GM19455 (cell line): Measurements from ENCODE around the gene TAAR5.
A peak's percentile ranks its signal among the peaks of the same experiment; 100 is the strongest.
"Not testable (repeated sequence)": the region's sequence is repeated elsewhere in the genome, so short reads cannot be mapped to it uniquely, and the experiment has no call there.

Experiments
- ATAC-seq: cut with Tn5 transposase; IDR thresholded peaks from one replicate; pipeline ENCODE4 v1.9.1; 2021; ENCODE audit not compliant: unreplicated experiment

Gene TAAR5, protein sequence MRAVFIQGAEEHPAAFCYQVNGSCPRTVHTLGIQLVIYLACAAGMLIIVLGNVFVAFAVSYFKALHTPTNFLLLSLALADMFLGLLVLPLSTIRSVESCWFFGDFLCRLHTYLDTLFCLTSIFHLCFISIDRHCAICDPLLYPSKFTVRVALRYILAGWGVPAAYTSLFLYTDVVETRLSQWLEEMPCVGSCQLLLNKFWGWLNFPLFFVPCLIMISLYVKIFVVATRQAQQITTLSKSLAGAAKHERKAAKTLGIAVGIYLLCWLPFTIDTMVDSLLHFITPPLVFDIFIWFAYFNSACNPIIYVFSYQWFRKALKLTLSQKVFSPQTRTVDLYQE

DNA sequence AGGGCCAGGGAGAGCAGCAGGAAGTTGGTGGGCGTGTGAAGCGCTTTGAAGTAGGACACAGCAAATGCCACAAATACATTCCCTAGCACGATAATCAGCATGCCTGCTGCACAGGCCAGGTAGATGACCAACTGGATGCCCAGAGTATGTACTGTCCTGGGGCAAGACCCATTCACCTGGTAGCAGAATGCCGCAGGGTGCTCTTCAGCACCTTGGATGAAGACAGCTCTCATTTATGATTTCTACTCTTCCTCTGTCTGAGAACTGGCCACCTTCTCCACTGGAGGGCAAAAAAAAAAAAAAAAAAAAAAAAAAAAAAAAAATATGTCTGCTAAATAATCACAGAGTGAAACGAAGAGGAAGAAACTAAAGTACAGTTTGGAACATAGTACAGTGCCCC lies at the start of gene TAAR5:
Gene TAAR5, minus strand, starts transcription at position 288 of the 400 bp plus-strand sequence. Its CDS starts 55 bp downstream, at position 233.
- ATAC-seq, result no peak

DNA sequence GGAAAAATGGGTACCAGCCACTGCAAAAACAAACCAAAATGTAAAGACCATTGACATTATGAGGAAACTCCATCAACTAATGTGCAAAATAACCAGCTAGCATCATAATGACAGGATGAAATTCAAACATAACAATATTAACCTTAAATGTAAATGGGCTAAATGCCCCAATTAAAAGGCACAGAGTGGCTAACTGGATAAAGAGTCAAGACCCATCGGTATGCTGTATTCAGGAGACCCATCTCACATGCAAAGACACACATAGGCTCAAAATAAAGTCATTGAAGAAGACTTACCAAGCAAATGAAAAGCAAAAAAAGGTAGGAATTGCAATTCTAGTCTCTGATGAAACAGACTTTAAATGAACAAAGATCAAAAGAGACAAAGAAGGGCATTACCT lies 47.6 kb upstream of the TAAR5 start:
- ATAC-seq, result not testable (repeated sequence)

DNA sequence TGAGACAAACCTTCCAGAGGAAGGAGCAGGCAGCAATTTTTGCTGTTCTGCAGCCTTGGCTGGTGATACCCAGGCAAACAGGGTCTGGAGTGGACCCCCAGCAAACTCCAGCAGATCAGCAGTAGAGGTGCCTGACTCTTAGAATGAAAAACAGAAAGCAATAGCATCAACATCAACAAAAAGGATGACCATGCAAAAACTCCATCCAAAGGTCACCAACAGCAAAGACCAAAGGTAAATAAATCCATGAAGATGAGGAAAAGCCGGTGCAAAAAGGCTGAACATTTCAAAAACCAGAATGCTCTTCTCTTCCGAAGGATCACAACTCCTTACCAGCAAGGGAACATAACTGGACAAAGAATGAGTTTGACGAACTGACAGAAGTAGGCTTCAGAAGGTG lies 46.4 kb upstream of the TAAR5 start:
- not testable (repeated sequence) for ATAC-seq

DNA sequence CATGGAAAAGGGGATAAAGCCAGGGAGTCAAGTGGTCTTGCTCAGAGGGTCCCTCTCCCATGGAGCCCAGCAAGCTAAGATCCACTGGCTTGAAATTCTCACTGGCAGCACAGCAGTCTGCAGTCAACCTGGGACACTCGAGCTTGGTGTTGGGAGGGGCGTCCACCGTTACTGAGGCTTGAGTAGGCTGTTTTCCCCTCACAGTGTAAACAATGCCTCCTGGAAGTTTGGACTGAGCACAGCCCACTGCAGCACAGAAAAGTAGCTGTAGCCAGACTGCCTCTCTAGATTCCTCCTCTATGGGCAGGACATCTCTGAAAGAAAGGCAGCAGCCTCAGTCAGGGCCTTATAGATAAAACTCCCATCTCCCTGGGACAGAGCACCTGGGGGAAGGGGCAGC lies 45.7 kb upstream of the TAAR5 start:
- not testable (repeated sequence) for ATAC-seq

DNA sequence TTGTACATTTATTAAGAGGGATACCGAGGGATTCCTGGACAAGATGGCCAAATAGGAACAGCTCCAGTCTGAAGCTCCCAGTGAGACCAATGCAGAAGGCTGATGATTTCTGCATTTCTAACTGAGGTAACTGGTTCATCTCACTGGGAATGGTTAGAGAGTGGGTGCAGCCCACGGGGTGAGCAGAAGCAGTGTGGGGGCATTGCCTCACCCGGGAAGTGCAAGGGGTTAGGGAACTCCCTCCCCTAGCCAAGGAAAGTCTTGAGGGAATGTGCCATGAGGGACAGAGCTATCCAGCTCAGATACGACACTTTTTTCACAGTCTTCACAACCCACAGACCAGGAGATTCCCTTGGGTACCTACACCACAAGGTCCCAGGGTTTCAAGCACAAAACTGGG lies 45.3 kb upstream of the TAAR5 start:
- no peak for ATAC-seq

DNA sequence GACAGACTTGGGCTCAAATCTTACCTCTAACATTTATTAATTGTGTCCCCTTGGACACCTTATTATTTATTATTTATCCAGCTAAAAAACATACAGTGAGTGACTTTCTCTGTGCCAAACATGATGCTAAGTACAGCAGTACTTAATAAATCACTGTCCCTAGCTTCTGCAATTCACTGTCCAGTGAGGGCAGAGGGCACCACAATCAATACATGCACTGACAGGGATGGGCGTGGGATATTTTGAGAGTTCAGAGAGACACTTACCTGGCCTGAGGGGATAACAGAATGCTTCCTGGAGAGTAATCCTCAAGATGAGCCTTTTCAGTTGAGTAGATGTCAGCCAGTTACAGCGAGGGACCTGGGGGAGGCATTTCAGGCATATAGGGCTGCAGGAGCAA lies 43.8 kb upstream of the TAAR5 start:
- no peak for ATAC-seq

DNA sequence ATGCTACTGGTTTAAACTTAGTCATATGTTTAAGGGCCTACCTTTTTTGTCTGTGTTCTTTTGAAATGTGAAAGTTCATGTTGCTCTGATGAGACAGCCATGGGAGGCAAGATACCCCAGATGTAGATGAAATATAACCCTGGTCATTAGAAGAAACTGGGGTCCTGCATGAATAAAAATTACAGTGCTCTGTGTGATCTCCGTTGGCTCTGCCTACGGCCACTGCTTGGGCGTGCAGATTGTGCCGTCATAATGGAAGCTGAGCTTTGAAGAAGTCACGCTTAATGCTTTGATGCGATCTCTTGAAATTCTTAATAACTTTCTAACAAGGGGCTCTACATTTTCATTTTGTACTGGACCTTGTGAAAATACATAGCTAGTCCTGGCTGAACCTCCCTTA lies 34.6 kb upstream of the TAAR5 start, which contains the start of gene TAAR2:
Gene TAAR2, minus strand, starts transcription at position 101 of the 400 bp plus-strand sequence. Its CDS starts 0 bp downstream, at position 101.
- ATAC-seq, result no peak

DNA sequence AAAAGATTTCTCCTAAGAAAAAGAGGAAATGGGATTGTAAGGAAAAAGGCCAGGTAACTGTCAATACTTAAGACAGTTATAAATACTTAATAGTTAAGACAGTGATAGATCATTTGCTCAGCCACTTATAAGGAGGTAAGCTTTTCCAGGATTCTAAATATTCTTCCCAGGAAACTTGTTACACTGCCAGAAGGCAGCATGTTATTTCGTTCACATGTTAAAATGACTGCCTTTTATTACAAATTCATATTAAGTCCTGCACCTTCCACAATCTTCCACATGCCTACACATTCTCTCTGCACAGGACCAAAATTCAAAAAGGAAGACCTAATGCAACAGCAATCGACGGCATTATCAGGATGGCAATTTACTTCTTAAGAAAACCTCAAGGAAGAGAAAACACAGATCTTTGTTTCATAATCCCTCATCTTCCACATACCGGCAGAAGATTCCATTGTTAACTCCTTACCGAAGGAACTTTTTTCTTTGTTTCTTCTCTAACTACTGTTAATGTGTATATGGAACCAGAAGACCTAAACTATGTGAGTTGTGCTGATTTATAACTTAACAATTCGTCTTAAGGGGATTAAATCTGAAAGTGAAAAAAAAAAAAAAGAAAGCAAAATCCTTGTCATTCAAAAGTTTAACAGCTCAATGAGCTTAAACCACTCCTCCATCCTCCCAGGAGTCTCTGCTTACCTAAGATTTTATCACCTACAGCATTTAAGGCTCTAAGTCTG lies 33.7 kb upstream of the TAAR5 start:
- no peak for ATAC-seq

DNA sequence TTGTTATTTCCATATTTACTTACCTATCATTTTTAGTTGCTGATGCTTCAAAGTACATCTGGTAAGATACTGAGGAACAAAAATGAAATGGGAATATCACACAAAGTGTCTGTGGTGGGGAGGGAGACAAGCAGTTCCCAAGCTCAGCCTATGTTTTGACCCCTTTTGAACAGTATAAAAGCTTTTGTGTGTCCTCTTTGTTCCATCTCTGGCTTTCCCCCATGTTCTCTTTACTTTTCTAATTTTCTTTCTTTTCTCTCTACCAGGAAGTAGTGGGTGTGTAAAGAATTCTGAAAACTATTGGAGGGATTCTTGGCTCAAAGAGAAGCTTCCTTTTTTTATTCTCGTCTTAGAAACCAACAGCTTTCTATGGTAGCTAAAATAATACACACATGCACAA lies 27.1 kb upstream of the TAAR5 start:
- no peak for ATAC-seq

DNA sequence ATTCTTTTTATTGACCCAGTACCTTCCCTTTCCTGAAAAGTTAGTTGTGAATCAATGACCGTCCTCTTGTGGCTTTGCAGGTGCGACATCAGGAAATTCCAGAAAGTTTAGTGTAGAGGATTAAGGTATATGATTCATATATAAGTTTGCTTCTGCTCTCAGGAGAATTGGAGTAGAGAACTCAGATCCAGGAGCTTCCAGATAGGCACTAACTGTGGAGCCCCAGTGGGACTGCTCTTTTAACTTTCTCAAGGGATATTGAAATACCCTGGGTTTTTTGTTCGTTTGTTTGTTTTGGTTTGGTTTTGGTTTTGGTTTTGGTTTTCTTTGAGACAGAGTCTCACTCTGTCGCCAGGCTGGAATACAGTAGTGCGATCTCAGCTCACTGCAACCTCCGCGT lies 25.0 kb upstream of the TAAR5 start:
- ATAC-seq, result peak; percentile 53

DNA sequence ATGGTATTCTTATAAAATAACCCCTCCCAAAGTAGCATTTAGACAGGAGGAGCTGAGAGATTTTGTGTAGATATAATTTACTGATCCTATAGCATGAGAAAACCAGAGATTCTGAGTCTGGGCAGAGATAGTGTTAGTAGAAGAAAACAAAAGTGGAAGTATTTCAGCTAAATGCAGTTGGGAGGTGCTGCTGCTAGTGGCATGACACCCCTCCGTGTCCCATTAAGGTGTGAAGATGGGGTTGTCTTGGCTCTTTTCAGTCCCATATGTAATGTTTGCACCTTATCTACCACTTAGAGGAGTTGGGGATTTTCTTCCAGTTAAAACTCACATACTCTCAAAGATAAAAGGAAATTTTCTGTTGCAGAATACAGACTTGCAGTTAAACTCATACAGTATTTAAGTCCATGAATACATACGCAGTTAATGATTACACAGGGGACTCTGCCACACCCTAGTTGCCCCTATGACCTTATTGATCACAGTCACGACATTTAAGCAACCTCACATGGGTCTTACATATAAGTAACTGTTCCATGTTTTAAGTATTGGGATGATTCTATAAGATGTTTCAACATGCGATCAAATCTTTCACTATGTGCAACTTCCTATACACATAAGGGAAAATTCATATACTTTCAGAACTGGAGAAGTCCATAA lies 23.0 kb upstream of the TAAR5 start:
- ATAC-seq, result no peak

DNA sequence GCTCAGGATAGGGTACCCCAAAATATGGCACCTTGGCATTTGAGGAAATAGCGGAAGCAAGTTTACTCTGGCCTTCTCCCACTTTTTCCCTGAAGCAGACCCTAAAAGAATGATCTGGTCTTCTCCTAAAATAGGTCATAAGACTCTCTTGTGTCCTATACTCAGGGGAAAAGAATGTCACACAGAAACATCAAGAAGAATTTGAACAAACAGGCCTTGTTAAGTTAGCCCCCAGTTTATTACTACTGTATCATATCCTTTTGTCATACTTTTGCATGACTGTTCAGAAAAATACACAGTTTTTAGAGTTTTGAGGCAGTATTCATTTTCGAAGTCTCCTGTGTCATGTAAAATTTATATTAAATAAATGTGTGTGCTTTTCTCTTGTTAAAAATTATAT lies 22.1 kb upstream of the TAAR5 start:
- no peak for ATAC-seq

DNA sequence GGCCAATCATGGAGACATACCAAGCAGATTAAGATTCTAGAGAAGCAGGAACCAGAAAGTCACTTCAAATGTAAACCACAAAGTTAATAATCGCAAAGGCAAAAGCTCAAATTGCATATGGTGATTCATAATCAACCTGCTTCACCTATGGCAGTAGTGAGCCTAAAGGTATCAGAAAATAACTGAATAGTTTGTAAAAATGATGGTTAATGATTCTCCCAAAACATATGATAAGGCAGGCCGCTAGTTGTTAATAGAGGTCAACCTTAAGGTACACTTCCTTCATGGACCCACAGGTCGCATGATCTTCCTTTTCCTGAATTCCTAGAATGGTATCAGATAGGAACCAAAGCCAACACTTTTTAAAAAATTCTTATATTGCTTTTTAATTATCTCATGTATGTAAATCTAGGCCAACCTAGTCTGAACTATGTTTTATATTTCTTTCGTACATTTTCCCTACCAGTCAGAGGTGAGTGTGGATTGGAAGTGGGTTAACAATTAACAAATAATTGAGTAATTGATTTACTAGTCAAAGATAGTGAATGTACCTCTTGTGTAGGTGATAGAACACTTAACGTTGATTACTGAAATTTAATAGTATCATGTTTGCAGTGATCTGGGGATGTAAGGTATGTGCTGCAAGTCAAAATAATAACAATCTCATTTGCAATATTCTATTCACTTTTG lies 18.1 kb upstream of the TAAR5 start:
- no peak for ATAC-seq

DNA sequence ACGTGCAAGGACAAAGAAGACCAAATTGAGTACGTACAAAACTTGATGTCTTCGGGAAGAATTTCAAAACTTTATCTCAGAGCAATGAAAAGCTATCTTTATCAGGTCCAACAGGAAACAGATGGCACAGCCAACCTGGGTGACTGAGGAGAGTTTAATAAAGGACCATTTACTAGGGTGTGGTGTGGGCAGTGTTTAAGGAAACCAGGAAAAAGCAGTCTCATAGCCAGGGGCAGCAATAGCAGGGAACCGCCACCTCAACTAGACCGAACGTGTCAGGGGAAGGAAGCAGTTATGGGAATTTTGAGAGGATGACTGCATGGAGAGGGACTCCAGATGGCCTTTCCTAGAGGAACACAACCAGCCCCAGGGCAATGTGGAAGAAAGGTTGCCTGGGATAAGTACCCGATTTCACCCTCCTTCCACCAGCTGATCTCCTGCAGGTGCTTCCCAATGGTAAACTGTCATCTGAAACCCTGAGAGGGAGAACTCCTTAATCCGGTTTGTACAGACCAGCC lies 15.2 kb upstream of the TAAR5 start:
- ATAC-seq, result no peak

DNA sequence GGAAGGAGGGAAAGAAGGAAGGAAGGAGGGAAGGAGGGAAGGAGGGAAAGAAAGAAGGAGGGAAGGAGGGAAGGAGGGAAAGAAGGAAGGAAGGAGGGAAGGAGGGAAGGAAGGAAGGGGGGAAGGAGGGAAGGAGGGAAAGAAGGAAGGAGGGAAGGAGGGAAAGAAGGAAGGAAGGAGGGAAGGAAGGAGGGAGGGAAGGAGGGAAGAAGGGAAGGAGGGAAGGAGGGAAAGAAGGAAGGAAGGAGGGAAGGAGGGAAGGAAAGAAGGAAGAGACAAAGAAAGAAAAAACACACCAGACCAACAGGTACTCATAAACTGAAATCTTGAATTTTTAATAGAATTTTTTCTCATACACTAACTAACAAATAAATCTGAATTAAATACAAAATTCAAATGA lies 11.4 kb upstream of the TAAR5 start:
- not testable (repeated sequence) for ATAC-seq

DNA sequence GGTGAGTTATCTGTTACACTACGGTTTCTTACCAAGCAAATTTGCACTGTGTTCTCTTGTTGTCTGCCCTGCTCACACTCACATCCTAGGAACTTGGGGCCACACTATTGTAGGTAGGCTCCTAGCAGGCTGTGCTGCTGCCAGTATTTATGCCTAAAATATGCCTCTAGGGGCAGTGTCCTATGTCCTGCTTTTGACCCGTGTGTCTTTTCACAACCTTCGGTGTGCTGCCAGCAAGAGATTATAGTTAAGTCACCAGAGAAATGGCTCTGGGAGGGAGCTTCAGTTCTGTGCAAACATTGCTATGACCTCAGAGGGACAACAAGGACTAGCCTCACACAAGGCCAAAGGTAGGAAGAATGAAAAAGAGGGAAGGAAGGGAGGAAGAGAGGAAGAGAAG lies 8.9 kb upstream of the TAAR5 start:
- no peak for ATAC-seq

DNA sequence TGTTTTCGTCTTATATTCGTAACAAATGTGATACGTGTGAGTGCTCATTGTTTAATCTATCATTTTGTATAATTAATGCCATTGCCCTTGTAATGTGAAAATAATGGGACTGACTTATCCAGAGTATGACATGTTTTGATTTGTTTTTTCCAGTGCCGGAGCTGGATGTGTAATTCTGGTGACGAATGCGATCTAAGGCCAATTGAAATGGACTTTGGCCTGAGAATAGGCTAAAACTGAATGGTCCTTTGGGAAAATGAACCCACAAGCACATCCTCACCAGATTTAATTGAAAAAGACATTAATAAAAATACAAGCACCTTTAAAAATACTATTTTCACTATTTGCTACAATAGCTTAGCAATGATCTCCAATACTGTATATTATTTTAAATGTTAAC lies 6.7 kb upstream of the TAAR5 start:
- ATAC-seq, result no peak

DNA sequence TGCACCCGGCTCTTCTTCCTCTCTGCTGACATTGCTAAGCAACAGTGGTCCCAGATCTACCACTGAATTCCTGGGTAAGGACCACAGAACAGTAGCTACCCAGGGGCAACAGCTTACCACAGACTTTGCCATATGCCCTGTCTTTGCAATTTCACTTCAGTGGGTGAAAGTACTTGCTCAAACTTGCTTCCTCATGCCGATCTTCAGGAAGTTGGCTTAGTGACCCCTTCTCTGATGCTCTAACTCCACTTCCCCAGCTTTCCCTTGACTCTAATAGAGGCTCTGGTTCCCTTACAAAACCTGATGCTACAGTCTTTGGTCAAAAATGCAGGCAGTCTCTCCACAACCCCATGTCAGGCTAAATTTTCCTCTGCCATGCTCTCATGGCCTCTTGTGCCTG lies 3.3 kb upstream of the TAAR5 start:
- no peak for ATAC-seq

DNA sequence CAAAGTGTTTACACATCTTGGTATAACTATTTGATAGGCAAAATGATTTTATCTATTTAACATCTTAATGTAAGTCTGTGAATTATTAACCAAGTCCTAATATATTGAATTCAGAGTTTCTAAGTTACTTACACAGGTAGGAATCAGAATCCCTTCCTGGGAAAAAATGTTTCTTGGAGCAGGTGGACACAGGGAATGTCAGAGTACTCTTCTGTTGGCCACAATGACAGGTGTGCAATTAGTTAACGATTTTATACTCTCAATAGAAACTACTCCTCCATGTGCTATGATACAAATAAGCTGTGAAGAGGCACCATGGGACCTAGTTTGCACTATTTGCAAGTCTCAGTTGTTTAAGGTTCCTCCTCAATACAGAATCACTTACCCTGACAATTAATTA lies 821 bp upstream of the TAAR5 start:
- ATAC-seq, result no peak

DNA sequence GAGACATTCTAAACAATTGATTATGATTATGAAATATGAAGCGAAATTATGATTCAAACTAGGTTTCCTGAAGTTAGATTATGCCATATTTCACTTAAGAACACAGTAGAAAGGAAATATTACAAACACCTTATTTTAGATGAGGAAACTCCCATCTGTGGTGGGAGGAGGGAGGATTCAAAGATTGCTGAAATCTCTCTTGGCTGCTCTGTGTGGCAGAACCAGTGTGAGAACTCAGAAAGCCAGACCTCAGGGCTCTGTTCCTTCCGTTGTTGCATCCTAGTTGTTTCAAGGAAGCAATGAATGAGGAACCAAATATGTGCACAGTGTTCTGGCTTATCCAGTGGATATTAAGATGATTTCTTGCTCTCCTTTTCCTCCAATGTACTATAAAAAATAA lies 2.1 kb downstream of the TAAR5 start:
- ATAC-seq, result no peak

DNA sequence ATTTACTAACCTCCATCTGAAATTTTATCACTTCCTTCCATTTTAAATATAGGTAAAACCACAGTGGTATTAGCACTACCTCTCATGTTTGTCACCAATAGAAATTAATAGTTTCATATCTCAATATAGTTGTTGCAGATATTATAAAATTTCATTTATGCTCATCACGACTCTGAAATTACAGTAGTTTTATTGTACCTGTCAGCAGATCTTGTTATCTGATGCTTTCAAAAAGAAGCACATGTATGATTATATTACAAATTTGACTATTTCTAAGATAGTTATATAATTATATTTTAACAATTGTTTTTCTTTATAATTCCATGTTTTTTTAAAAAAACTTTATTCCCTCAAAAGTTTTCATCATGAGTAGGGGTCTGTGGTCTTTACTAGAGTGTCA lies 4.8 kb downstream of the TAAR5 start:
- ATAC-seq, result no peak
